Epidermal melanocyte (primary cell): ENCODE measurements around the gene UNC5C.

Experiments
- DNase-seq: peaks from one replicate; pipeline ENCODE4 v3.0.0; 2011; ENCODE audit warnings: low spot score; ENCODE audit not compliant: insufficient read length

Gene UNC5C

DNA sequence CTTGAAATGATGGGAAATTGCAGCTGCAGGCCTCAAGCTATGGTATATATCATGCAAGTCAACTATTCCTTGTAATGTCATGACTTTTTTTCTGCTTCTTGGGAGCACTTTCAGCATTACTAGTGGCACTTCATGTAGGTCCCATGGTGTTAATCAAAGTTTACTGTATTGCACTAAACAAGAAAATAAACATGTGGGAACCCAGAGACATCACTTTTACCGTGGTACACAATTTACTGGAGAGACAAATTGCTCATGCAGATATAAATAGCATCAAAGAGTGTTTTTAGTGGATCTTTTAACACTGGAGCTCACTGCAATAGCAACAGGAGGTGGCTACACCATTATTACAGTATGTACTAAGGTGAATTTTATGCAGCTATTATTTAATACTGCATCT, 79.2 kb downstream of the UNC5C start:
- no peak for DNase-seq

DNA sequence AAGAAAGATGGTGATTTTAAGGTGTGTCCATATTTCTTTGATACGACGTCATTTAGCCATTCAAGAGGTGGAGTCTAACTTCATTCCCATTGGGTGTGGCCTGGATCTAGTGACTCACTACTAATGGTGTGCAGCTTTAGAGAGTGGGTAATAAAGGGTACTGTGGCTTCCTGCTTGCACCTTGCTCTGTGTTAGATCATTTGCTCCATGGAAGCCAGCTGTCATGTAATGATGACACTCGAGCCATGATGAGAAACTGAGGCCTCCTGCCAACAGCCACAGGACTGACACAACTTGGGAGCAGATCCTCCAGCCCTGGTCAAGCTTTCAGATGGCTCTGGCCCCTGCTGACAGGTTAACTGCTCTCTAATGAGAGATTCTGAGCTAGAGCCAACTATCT, 82.0 kb downstream of the UNC5C start:
- no peak for DNase-seq

DNA sequence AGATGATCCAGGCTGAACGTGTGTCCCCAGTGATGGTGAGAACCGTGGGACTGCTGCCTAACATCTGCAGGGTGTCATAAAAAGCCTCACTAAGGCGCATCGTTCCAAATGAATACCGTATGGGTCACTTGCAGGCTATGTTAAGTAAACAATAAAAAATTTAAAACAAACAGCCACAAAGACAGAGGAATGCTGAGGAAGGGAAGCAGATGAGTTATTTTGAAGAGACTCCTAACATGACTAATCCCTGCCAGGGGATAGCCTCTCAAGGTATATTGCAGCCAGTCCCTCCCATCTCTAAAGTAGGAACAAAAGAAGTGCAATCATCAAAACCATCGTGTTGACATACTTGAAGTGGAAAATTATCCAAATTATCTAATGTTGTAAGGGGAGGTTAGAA, 83.8 kb downstream of the UNC5C start:
- DNase-seq: no peak

DNA sequence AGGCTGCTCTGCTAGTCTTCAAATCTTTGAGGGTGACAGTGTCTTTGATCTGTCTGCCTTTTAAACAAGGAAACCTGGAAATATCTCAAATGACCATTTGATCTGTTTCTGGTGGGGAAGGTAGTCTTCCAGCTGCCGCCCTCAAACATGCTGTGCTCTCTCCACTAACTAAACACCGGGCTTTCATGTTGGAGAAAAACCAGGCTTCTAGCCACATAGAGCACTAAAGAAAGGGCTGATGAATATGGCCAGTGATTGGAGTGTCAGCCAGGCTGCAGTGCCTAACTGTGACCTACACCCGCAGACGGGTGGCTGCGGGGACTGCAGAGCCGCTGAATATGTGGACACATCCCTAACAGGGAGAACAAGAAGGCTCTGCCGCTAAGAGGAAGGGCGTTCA, 85.9 kb downstream of the UNC5C start:
- DNase-seq: no peak

DNA sequence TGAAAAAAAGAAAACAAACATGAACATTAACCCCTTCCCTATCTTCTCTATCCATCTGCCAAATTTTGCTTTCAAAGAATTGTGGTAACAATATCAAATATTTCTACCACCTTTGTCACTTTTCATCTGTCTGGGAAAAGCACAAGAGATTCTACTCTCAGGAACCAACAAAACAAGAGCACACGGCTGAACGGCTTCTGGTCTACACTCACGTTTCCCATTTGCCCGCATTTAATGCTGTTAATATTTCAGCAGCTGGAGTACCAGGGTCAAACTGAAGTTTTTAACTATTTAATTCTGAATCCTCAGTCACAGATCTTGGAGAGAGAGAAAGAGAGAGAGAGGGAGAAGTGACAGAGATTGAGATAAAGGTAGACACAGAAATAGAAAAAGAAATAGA, 91.4 kb downstream of the UNC5C start:
- DNase-seq: no peak

DNA sequence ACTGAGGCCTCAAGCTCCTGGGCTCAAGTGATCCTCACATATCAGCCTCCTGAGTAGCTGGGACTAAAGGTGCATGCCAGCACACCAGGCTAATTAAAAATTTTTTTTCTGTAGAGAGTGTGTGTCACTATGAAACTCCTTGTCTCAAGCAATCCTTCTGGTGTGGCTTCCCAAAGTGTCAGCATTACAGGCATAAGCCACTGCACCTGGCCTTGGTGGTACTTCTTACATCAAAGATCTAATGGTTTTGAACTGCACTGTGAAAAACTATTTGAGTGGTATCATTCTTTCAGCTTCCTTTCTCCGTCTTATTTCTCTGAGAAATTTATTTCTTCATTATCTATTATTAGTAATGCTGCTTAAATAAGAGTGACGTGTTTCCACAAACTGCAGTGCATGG, 98.5 kb downstream of the UNC5C start:
- no peak for DNase-seq

DNA sequence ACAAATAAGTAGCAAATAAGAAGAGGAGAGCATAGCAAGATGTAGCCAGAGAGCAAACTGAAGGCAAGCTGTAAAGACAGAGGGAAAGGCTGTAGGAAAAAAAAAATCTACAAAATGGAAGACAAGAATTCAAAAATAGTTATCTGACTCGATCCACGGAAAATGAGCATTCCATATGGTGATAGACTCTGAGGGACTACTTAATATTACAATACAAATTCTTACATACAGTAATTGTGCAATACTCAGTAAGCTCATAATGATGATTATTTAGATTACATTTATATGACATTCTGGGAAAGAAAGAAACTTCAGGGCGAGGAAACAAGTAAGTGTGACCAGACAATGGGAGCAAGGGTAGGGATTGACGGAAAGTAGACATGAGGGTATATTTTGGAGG, 102.6 kb downstream of the UNC5C start:
- DNase-seq: no peak

DNA sequence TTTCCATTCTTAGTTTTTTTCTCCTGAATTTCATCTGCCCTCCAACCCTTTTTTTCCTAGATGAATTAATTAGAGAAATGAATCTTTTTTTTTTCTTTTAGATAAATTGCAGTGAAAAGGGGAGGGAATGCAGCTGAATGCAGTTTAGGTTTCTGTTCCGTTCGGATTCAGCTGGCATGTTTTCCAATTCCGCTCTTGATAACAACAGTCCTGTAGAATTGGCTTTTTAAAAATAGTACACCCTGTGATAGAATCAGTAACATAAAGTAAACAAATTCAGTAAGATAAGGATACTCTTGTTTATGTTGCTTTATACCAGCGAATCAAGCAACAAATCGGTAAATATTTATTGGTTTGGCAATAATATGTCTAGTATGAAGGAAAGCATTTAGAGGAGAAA, 103.5 kb downstream of the UNC5C start:
- no peak for DNase-seq

DNA sequence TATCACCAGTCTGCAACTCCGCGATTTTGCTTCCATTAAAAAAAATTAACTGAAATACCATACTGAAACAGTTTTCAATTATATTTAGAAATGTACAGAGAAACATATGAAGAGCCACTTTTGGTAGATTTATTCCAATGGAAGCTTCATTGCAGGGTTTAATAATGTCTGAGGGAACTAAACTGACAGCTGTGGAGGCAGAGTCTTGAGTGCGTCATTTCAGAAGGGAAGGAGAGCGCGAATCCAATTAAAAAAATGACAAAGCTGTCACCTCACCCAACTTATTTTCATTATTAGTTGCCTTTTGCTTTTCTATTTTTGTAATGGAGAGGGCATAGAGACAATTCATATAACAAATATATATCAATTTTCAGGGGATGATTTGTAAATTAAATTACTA, 104.0 kb downstream of the UNC5C start:
- no peak for DNase-seq

DNA sequence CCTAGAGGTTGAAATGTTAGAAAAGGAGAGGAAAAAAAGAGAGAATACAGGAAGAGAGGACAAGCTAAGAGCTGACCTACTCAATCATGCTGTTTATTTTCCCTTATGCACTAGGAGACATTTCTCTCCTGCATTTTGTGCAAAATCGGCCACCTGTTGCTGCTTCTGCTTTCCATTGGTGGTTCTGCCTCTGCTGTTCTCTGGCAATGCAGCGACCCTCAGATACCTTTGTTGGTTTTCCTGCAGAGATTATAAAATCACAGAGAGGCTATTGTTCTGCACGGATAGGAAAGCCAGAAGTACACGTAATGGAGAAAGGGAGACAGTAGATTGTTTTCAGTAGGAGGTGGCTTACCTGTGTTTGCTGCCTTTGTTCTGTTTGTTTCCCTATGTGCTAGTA, 108.9 kb downstream of the UNC5C start:
- DNase-seq: no peak

DNA sequence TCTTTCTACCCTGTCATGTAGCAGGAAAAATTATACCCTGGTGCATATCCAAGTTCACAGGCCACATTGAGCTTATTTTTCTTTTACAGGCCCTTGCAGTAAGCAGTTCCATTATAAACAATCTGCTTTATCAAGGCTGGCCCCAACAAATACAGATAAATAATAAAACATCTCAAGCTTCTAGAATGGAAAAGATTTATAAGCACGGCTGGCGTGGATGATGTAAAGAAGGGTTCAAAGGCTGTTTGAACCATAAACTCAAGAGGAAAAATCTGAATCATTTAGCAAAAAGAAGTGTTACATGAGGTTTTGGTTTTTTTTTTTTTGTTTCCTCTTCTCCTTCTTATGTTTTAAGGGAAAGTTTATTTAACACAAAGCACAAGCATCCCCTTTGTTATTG, 109.7 kb downstream of the UNC5C start:
- DNase-seq: no peak

DNA sequence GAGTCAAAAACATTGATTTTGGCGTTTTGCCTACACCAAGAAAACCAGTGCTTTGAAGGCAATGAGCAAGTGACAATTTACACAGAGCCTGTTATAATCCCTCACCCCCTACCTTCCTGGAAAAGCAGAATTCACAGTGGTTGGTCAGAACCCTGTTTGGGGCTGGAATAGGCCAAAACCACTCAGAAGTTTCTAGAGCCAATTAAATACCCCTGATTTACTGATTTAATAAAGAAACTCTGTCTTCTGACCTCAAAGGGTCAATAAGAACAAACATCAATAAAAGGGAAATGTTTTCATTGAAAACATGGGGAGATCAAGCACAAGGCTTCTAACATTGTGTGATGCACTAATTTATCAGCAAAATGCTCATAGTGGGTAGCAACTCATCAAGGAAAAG, 116.3 kb downstream of the UNC5C start:
- no peak for DNase-seq

DNA sequence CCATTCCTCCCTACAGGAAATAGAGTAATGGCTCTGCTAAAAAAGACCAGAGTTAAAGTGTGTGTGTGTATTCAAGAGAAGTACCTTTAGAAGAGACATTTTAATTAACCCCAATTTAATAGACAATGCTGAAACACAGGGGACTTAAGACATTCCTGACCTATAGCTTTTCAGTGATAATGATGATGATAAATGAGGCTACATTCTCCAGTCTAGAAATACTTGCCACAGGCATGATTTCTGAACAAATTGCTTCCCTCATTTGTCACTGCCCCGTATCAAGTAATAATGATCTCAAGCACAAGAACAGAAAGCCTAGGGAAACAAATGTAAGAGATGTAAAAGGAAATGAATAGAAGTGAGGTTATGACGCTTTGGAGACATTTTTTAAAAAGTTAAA, 117.1 kb downstream of the UNC5C start:
- no peak for DNase-seq

DNA sequence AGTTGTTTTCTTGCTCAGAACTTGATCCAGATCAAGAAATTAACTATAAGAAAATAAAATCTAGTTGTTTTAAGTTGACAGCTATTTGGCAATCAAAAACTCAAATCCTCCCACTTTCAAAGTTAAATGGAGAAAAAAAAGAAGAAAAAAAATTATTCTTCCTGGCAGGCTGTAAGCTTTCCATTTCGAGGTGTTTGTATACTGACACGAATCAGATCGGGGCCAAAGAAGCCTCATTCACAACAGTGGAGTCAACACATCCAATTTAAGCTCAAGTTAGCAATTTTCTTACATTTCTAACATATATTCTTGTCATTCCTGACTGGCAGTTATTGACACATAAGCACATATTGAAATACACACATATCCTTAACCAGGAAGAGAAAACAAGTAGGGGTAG, 119.4 kb downstream of the UNC5C start:
- DNase-seq: no peak

DNA sequence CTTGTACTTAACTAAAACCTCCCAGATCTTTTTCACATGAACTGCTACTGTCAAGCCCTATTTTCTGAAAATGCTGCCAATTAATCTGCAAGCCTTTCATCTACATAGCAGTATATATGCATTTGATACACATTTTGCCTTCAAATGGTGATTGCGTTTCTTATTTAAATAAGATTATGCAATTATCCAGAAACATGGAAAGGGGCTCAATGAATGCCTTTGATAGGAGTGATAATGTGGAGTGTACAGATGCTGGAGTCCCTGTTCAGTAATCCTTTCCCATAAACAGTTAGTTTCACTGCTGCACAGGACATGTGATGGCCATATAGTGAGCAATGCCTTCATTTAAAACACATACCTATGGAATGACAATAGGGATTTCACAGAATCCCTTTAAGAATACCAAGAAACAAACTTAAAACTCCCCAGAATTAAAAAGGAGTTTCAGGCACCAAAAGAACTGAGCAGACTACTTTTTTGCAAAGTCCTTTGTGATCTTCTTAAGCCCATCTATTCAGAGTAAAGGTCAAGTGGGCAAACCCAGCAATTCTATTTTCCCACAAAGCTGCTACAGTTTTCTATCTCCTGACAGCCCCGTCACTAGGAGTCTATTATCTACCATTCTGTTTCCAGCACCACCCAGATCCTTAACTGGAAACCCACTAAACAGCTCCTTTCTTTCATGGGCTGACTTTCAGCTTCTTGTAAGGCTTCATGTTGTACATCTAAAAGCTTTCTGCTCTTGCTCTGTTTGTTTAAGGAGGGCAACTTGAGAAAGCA, 120.3 kb downstream of the UNC5C start:
- DNase-seq: no peak

DNA sequence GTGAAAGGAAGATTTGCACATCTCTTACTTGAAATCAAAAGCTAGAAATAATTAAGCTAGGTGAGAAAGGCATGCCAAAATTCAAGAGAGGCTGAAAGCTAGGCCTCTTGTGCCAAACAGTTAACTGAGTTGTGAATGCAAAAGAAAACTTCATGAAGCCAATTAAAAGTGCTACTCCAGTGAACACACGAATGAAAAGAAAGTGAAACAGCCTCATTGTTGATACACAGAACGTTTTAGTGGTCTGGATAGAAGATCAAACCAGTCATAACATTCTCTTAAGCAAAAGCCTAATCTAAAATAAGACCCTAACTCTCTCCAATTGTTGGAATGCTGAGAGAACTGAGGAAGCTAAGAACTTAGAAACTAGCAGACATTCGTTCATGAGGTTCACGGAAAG, 122.3 kb downstream of the UNC5C start:
- no peak for DNase-seq

DNA sequence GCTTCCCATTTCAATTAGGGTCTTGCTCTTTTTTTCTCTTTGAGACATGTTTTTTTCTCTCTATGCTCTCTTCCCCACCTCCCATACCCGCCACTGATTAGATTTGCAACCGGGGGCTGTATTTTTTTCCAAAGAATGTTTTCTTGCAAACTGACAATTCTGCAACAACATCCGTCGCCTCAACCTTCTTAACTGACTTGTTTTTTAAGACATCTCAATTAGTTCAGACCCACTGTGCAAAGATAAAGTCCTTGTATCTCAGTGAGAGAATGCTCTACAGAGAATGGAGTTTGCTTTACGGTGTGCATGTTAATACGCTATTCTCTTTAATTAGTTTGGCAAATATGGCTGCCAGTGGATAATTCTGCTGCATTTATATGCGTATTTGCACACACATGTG, 126.3 kb downstream of the UNC5C start:
- DNase-seq: no peak

DNA sequence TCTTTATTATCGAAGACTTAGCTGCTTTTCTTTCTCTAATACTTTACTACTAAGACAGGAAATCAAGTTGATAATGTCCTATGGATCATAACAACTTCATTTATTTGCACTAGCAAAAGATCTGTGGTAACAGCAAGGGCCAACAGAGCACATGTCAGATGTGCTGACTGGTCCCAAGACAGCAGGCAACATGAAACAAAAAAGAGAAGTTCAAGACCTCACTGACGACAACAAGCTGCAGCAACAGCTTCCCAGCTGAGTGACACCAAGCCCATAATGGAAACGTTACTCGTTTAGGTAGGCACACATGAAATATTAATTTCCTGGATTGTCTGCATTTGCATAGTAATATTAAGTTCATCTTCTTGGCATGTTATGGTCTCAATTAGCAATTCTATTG, 126.9 kb downstream of the UNC5C start:
- no peak for DNase-seq

DNA sequence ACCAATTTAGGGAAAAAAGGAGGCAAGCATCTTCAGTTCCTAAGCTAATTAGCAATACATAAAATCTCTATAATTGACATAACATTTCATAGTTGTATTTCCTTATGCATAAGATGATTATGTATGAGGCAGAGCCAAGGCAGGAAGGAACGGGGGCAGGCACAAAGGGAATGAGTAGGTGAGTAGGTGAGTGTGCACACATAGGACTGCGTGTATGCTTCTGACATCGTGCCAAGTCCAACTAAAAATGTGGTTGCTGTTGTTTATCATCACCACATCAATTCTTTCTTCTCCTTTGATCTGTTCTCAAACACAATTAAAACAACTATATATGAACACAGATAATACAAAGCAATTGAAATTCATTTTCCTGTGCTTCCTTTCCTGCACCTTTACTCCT, 131.2 kb downstream of the UNC5C start:
- no peak for DNase-seq

DNA sequence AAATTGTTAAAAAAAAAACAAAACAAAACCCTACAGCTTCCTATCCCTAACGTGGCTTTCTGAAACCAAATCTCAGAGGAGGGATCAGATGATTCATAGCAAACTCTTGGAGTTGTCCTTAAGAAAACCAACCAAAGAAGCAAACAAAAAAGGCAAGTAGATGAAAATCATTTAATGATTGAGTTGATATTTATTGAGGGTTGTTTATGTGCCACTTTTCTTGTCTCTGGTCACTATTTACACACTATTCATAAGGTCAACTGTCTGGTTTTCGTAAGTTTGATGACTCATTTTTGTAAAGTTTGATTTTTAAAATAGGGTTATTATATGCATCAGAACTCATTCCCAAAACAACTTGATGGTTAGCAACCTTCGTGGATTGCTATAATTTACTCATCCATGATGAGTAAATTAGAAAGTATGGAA, 133.4 kb downstream of the UNC5C start:
- no peak for DNase-seq

DNA sequence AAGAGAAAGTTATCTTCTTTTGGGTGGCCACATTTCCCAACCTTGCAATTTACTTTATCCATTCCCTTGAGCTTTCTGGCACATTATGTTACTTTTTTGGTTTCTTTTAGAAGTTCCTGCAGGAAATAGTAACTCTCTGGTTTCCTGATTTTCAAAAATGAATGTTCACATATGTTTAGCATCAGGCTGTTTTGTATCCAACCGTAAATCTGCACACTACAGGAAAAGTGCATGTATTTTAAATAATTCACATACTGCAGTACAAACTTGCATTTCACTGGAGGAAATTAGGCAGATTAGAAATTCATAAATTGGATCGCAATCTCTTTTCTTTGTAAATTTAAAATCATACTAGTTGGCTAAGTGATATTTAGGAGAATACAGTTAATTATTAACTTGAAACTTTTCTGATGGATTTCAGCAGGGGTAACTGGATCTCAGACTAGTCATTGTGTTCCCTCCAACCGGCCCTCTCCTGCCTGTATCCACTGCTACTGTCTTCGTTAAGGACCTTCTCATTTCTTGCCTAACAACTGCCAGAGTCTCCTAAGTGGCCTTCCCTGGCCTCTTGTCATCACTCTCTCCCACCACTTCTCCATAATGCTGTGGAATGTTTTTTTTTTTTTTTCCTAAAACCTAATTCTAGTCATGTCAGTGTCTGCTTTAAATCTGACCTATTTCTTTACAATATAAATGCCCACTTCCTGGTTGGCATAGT, 137.2 kb downstream of the UNC5C start:
- no peak for DNase-seq

DNA sequence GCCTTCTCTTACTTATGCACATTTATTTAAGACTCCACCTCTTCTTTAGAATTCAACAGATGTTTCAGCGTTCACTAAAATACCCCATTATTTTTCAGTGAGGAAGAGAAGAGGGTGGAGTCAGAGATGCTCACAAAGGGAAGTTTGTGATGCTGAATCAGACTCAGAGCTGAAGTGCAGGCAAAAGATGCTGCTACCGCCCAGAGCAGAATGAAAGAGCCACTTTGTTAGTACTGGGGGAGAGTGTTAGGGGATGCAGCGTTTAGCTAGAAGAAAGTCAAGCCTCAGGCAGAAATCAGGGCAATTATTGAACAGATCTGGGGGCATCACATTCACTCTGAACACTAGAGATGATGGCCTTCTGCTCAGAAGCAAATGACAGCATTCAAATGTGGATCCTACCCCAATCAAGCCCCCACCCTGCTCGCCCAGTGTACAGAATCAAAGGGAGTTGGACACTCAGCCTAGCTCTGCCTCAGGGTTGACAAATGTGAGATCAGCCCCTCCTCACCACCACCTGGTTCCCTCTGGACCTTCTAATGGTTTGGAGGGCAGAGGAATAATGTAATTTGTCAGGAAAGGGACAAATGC, 138.3 kb downstream of the UNC5C start:
- DNase-seq: no peak

DNA sequence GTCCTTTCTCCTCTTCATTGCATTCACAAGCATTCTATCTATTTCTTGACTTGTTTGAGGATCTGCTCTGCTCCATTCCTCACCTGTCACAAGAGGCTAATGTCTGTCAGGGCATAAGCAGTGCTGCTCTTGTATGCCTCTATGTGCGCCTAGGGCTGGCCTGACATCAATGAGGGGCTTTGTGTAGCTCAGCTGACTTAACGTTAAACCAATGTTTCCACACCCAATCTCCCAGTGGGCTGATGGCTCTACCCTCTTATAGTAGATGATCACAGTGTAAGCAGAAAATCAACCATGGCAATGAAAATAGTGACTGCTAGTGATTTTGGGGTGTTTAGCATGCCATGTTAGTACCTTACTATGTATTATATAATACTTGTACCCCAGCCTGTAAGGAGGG, 139.0 kb downstream of the UNC5C start:
- no peak for DNase-seq
